NCI-H2227 (cell line): ENCODE measurements around the gene SCNM1.
A peak's percentile ranks its signal among the peaks of the same experiment; 100 is the strongest.

ENCODE experiments used
- DNase-seq: peaks from one replicate; lab custom pipeline; 2025; ENCODE audit not compliant: unreplicated experiment; lab: John Stamatoyannopoulos, UW

Gene SCNM1

GRCh38 chr1:151165738-151166504 lies at the start of gene SCNM1, which contains the start of gene LYSMD1:
Gene SCNM1, plus strand, starts transcription at chr1:151166144. Its CDS starts 9 bp downstream, at chr1:151166153.
Gene LYSMD1, minus strand, starts transcription at chr1:151165902. Its CDS starts 644 bp downstream, at chr1:151165258.
- DNase-seq: peak; percentile 99

- no peak for DNase-seq
Observed at GRCh38 chr1:151124763-151125403, 41.1 kb upstream of the SCNM1 start.

DNA sequence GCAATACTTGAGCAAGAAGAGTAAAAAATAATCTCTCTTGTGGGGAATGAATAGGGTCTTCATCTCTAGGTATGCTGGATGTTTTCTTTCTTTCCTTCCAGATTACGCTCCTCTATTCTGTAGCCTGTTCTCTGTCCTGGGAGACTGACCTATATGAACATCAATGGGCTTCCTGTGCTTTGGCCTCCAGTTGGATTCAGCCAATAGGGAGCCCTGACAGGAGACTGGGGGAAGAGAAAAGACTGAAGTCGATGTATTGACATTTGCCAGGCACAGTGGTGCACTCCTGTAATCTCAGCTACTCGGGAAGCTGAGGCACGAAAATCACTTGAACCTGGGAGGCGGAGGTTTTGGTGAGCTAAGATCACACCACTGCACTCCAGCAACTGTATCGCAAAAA lies 37.1 kb upstream of the SCNM1 start:
- DNase-seq: no peak

DNA sequence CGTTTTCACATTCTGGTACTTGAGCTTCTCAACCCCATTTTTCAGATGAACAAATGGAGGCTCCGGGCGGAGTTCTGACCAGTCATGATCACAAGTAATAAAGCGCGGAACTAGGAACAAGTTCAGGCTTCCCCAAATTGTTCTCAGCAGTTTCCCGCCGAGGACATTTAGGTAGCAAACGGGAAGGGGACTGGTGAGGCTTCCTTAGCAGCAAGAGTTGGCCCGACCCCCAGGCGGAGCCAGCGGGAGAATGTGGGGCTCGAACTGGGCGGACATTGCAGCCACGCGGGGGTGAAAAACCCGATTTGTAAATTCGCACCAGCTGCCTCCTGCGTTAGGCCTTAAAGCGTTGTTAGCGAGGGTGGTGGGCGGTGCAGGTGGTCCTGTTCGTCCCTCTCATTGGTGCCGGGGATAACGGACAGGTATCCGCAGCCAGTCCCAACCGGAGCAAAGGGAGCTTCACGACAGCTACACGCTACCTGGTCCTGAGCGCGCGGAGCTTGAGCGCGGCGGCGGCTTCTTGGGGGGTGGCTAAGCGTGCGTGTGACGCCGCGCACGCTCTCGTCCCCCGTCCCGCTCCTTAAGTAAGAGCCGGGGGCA lies 34.9 kb upstream of the SCNM1 start:
- DNase-seq: peak; percentile 75

- DNase-seq: no peak
Observed at GRCh38 chr1:151131701-151132334, 34.1 kb upstream of the SCNM1 start.

- no peak for DNase-seq
Observed at GRCh38 chr1:151132335-151133017, 33.5 kb upstream of the SCNM1 start.

DNA sequence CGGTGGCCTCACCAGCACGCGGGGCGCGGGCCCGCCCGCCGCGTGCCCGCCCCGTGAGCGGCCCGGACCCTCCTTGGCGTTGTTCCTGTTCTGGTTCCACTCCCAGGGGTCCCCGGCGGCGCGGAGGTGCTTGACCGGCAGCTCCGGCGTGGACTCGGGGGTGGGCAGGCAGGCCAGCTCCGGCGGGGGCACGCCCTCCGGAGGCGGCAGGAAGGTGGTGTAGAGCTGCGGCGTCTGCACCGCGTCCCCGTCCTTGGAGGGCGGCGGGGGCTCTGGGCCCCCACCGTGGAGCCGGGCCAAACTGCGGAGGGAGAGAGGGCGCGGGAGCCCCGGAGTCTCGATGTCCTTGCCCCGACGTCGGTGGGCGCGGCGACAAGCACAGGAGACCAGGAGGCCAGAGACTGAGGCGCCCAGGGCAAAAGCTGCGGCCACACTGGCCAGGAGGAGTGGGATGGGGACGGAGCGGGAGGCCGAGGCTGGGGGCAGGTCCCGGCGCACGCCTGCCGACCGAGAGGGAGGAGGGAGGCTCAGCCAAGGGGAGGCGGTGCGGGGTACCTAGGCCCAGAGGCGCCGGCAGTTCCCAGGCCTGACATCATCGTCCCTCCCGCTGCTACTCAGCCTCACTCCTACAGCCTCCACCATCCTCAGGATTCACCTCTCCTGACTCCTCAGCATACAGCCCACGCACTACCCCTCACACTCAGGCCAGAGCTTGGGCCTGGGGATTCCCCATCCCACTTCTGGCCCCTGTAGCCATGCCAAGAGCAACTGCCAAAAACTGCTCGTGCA lies 32.7 kb upstream of the SCNM1 start:
- DNase-seq: no peak

DNA sequence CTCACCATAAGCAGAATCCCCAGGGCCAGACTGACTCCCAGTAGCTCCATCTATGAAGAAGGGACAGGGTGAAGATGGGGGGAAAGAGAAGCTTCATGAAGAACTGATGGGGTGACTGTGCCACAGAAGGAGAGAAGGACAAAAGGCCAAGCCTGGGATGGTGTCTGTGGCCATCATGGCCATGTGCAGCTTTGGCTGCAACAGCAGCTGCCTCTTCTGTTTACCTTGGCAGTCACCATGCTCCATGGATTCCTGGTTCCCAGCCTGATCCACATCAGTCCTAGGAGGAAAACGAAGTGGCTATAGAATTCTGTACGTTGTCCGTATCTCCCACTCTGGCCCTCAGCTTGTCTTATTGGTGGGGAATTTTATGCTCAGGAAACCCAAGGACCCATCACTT lies 31.5 kb upstream of the SCNM1 start:
- no peak for DNase-seq

DNA sequence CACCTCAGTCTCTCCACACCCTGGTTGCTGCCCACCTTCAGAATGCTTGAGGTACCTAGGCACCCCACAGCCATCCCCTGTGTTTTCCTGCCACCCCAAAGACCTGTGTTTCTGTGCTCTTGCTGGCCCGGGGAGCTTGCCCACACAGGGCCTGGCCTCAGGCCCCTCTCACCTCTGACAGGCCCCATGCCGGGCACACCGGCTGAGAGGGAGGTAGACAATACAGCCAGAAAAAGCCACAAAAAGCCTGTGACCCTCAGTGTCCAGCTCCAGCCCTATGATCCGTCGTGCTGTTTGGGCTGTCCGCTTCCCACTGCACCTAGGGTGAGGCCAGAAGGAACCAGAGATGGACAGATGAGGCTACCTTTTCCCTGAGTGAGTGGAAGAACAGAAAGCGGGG lies 31.0 kb upstream of the SCNM1 start:
- no peak for DNase-seq

- no peak for DNase-seq
Observed at GRCh38 chr1:151135433-151136385, 30.2 kb upstream of the SCNM1 start.

DNA sequence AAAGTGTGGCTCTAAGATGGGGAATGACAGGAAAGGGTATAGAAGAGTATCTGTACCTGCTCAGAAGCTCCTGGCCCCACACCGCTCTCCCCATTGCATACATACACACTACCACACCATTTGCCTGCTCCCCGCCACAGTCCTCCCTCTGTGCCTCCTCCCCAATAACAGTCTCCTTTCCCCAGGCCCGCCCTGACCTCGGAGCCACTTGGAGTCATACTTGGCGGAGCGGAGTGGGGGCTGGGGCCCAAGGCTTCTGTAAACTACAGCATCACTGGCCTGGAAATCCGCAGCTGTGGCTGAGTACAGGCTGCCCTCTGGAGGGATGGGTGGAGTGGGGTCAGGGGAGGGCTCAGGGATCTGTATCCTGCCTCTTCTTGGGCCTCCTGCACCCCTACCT lies 28.2 kb upstream of the SCNM1 start:
- no peak for DNase-seq

DNA sequence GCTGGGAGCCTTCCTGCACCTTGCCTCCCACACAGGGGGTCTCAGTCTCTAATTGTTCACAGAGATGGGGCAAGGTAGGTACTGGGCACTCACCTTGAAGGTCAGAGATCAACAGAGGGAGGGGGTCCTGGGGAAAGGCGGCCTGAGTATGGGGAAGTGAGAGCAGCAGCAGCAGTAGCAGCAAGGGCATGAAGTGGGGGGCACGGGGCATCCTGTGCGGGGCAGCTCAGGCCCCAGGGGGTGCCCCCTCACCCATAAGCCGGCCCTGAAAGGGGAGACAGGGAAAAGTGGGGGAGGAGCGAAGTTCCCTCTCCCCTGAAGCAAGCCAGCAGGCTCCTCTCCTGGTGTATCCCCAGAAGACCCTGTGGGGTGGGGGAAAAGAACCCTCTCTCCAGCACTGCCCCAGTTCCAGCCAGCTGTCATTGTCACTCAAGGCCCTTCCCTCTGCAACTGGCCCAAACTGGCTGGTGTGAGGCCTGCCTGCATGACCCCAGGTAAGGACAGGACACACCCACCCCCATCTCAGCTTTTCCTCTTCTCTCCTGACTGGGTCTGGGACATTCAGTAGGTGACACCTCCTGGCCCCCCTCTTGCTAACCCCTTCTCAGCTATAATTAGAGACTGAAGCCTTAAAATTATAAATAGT lies 23.4 kb upstream of the SCNM1 start:
- no peak for DNase-seq

DNA sequence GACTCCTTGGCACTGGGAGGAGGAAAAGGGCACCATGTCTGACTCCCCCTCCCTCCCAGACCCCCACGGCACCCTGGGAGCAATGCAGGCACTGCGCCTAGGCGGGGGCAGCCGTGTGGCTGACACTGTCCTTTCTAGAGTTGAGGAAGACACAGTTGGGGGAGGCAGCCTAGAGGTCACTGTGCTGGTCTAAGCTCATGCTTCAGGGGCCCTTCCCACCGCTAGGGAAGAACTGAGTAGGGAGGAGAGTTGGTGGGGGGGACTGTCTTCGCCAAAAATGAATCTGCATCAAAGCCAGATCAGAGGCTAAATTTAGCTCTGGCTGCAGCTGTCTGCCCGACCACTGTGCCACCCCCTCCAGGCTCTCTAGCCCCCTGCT lies 22.9 kb upstream of the SCNM1 start:
- DNase-seq: no peak

DNA sequence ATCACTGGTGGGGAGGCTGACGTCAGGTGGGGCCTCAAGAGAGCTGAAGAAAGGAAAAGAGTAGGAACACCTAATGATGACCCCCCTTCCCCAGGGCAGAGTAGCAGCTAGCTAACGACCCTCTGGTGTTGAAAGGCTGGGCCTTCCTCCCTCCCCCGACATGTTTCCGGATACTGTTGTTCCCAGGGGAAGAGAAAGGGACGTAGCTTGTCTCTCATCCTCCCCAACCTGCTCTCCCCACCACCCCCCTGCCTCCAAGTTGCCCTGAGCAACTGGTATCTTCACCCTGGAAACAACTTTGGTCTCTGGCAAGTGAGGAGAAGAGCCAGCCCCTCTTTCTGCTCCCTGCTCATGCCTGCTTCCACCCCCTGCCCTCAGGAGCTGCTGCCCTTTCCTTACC lies 22.0 kb upstream of the SCNM1 start:
- no peak for DNase-seq

DNA sequence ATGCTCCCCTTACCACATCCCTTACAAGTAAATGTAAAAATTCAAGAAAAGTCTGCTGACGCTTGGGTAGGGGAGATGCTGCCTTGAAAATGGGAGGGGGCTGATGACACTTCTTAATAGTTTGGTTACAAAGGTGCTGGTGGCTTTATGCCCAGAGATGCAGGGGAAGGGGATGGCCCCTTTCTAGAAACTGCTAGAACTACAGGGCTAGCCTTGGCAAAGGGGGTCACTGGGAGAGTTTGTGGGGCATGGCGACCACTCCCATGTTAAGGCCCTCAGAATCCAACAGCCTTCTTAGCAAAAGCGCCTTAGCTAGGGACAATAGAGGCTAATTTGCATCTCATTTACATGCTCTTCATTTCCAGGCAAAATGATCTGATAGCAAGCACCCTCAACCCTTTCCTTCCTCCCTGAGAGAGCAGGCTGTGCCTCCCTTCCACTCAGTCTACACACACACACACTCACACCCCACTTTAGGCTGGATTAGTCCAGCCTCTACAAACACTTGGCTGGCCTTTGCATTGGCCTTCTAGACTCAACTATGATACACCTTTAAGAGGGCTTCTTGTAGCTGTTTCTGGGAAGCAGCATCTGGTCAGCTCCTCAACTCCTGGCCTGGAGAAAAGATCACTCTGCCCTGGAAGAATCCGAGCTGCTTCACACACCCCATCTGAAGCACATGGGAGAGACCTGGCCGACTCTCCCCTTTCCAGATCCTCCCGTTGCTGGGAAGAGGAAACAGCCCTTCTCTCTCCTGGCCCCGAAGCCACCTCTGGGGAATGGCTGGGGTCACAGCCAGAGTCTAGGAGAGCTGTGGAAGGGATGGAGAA lies 21.3 kb upstream of the SCNM1 start:
- DNase-seq: no peak

DNA sequence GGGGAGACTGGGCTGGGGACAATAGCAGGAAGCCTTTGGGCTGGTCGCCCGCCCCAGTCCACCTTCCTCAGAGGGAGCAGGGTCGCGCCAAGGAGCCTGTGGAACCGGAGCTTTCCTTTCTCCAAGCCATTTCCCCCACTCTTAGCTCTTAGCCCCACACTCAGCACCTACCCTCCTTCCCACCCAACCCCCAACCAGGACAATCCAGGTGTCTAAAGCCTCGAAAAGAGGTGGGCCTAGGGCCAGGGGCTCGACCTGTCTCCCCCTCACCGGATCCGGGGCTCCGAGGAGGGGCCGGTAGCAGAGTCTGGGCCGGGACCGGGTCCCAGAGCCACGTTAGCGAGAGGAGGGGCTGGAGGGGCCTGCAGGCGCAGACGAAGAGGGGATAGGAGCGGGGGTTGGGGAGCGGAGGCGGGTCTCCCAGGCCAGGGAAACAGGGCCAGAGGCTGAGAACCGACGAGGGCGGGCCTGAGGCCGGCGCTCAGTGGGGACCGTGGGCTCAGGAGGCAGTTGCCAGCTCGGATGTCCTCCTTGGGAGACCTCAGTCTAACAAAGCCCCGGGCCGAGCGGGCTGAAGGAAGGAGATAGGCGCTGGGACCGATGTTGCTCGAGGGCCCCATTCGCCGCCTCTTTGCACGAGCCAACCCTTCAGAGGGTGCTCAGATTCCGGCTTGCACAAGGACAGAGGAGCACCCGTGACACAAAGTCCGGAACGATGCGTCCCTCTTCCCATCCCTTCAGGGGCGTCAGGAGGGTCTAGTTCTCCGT lies 20.5 kb upstream of the SCNM1 start:
- DNase-seq: peak; percentile 41

DNA sequence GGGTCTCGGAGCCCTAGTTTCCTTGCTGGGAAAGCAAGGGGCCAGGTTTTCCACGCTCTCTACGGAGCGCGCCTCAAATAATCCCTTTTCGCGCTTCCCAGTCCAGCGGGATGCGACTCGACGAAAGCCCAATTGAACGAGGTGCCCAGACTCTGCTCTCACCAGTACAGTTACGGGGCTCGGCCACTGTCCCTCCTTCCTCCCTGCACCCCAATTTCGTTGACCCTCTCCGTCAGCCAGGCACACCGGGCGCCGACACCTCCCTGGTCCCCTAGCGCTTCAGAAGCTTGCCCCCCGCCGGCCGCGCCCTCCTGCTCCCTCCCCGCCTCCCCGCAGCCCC lies 19.9 kb upstream of the SCNM1 start:
- no peak for DNase-seq
